NB4 (cell line): ENCODE results near the gene COL23A1.
"Not testable (repeated sequence)": the region's sequence is repeated elsewhere in the genome, so short reads cannot be mapped to it uniquely, and the experiment has no call there.

Source experiments
- DNase-seq: peaks from one replicate; pipeline ENCODE4 v3.0.0; 2010; ENCODE audit warnings: low read depth
- H3K4me3 ChIP-seq: one replicate; pipeline ENCODE4 v1.5.1; 2011; ENCODE audit warnings: mild to moderate bottlenecking, low read depth, low read length, moderate library complexity
- CTCF ChIP-seq: IDR thresholded peaks from one replicate; pipeline ENCODE4 v1.5.1; 2012; ENCODE audit warnings: low read depth, low read length
- MAX ChIP-seq: IDR thresholded peaks from 2 replicates; pipeline ENCODE4 v1.6.1; 2011; ENCODE audit warnings: low read depth, low read length
- MYC ChIP-seq: IDR thresholded peaks from 2 replicates; pipeline ENCODE4 v1.6.1; 2011; ENCODE audit warnings: low read depth, low read length
- POLR2A ChIP-seq: IDR thresholded peaks from 2 replicates; pipeline ENCODE4 v1.6.1; 2011; ENCODE audit warnings: mild to moderate bottlenecking; ENCODE audit not compliant: insufficient read length; ENCODE audit errors: extremely low read depth

Gene COL23A1

GRCh38 chr5:178322736-178323540, 267.3 kb downstream of the COL23A1 start:
- no peak overlapping the region for H3K4me3 ChIP-seq
- no peak for TF ChIP-seq POLR2A
- no peak for TF ChIP-seq MAX
- TF ChIP-seq MYC, result no peak
- TF ChIP-seq CTCF, result no peak
- DNase-seq, result peak; percentile 31

- TF ChIP-seq POLR2A (no peak), MYC (no peak), CTCF (no peak), MAX (no peak)
- no peak for DNase-seq
- H3K4me3 ChIP-seq, result no peak overlapping the region
Observed at GRCh38 chr5:178320281-178320855, 269.8 kb downstream of the COL23A1 start.

- DNase-seq, result no peak
- no peak overlapping the region for H3K4me3 ChIP-seq
- TF ChIP-seq MAX, result no peak
- TF ChIP-seq POLR2A, result no peak
- TF ChIP-seq MYC, result no peak
- TF ChIP-seq CTCF, result no peak
Observed at GRCh38 chr5:178319541-178320041, 270.6 kb downstream of the COL23A1 start.

GRCh38 chr5:178318893-178319292, 271.3 kb downstream of the COL23A1 start:
- no peak overlapping the region for H3K4me3 ChIP-seq
- no peak for TF ChIP-seq MAX
- TF ChIP-seq CTCF, result no peak
- no peak for TF ChIP-seq POLR2A
- TF ChIP-seq MYC, result no peak
- no peak for DNase-seq

GRCh38 chr5:178318382-178318781, 271.8 kb downstream of the COL23A1 start:
- no peak overlapping the region for H3K4me3 ChIP-seq
- DNase-seq, result no peak
- no peak for TF ChIP-seq MYC

GRCh38 chr5:178317727-178318126, 272.5 kb downstream of the COL23A1 start:
- not testable (repeated sequence) for H3K4me3 ChIP-seq, DNase-seq
